NCI-H1436 (cell line): ENCODE data around the gene DHH.
A peak's percentile ranks its signal among the peaks of the same experiment; 100 is the strongest.
"Not testable (repeated sequence)": the region's sequence is repeated elsewhere in the genome, so short reads cannot be mapped to it uniquely, and the experiment has no call there.

Experiments used
- DNase-seq: peaks from one replicate; lab custom pipeline; 2025; lab: John Stamatoyannopoulos, UW

The DHH gene

GRCh38 chr12:49094160-49094974 is at the start of gene DHH:
Gene DHH, minus strand, starts transcription at chr12:49094801. Its CDS starts 289 bp downstream, at chr12:49094512.
- DNase-seq: peak; percentile 1

- DNase-seq: no peak
These were observed 49.8 kb upstream of the DHH start for GRCh38 chr12:49144384-49144783.

GRCh38 chr12:49138999-49139398 is 44.4 kb upstream of the DHH start:
- DNase-seq: no peak

GRCh38 chr12:49138587-49138986 is 44.0 kb upstream of the DHH start:
- DNase-seq: peak; percentile 64

GRCh38 chr12:49137476-49137875 is 42.9 kb upstream of the DHH start:
- DNase-seq: no peak

GRCh38 chr12:49136997-49137396 is 42.4 kb upstream of the DHH start:
- not testable (repeated sequence) for DNase-seq

GRCh38 chr12:49133590-49133989 is 39.0 kb upstream of the DHH start:
- no peak for DNase-seq

- no peak for DNase-seq
These were observed 38.4 kb upstream of the DHH start for GRCh38 chr12:49133014-49133413.

- no peak for DNase-seq
These were observed 37.4 kb upstream of the DHH start for GRCh38 chr12:49131894-49132461.

- DNase-seq: peak; percentile 92
These were observed 36.7 kb upstream of the DHH start, which contains the start of gene TUBA1B for GRCh38 chr12:49131051-49131893. Gene TUBA1B, minus strand, starts transcription at chr12:49131395. Its CDS starts 95 bp downstream, at chr12:49131300.

GRCh38 chr12:49130151-49131050 is 35.8 kb upstream of the DHH start:
- peak; percentile 91 for DNase-seq

- DNase-seq: no peak
These were observed 34.9 kb upstream of the DHH start for GRCh38 chr12:49129332-49130150.

GRCh38 chr12:49127971-49128370 is 33.4 kb upstream of the DHH start:
- DNase-seq: not testable (repeated sequence)

- no peak for DNase-seq
These were observed 32.5 kb upstream of the DHH start for GRCh38 chr12:49126852-49127763.

GRCh38 chr12:49121047-49121696 is 26.6 kb upstream of the DHH start:
- DNase-seq: peak; percentile 17

GRCh38 chr12:49111206-49111605 is 16.6 kb upstream of the DHH start:
- DNase-seq: no peak

GRCh38 chr12:49110464-49111155 is 16.0 kb upstream of the DHH start, which contains the start of gene LMBR1L:
Gene LMBR1L, minus strand, starts transcription at chr12:49110847. Its CDS starts 292 bp downstream, at chr12:49110555.
- peak; percentile 98 for DNase-seq
